H1 (cell line): Measurements from ENCODE around the gene RAB4B.

Source experiments
- ATF3 ChIP-seq: IDR thresholded peaks from 2 replicates; pipeline ENCODE4 v1.6.1; 2011; ENCODE audit warnings: low read depth, mild to moderate bottlenecking, low read length; ENCODE audit not compliant: insufficient read depth
- CTCF ChIP-seq, 3 experiments: IDR thresholded peaks; 1 replicate in 2 of 3; 2 replicates in 1 of 3; pipeline versions ENCODE4 v1.5.1 to v1.6.1; 2011; ENCODE audit warnings: low read length in 3 of 3, mild to moderate bottlenecking in 3 of 3, inconsistent platforms in 2 of 3, low read depth in 1 of 3, moderate library complexity in 1 of 3; ENCODE audit not compliant: insufficient read depth in 1 of 3; ENCODE audit errors: control extremely low read depth in 1 of 3
- EZH2 ChIP-seq: fragments of 200-600 bp; sonication (generic); IDR thresholded peaks from 2 replicates; pipeline ENCODE4 v1.7.1; 2012; ENCODE audit warnings: low read depth, mild to moderate bottlenecking, moderate library complexity, low read length, inconsistent platforms; ENCODE audit not compliant: severe bottlenecking
- POLR2A ChIP-seq, 2 experiments: IDR thresholded peaks; 1 replicate in 1 of 2; 2 replicates in 1 of 2; pipeline ENCODE4 v1.6.1; 2011; ENCODE audit warnings: low read depth in 2 of 2, low read length in 2 of 2, mild to moderate bottlenecking in 2 of 2; ENCODE audit errors: control extremely low read depth in 1 of 2
- YY1 ChIP-seq: IDR thresholded peaks from 2 replicates; pipeline ENCODE4 v1.6.1; 2011; ENCODE audit warnings: low read depth, mild to moderate bottlenecking, low read length

- TF ChIP-seq CTCF (IDR thresholded peaks at IDR 0.05; ENCODE audit: control extremely low read depth in 1 of 3, insufficient read depth in 1 of 3, low read depth in 1 of 3, low read length in 3 of 3) (no peak), ATF3 (no peak), POLR2A (IDR thresholded peaks at IDR 0.05; ENCODE audit: control extremely low read depth in 1 of 2, low read depth in 2 of 2, low read length in 2 of 2) (no peak; a peak in 1 of 3 replicates), EZH2 (no peak), YY1 (no peak)
These were observed 27.3 kb downstream of the RAB4B start for GRCh38 chr19:40805258-40805868.
